Activated CD4-positive, alpha-beta T cell treated with anti-CD3 and anti-CD28 coated beads, Interleukin-2, amount 10 ng/mL, durations not matched to agents 24 days and 14 days (primary cell): ENCODE data around the gene CAMK2N1. TPM values are rescaled to one million over a fixed set of nuclear protein-coding genes. Genes with fewer than 3 reads are reported as not detected.
A peak's percentile ranks its signal among the peaks of the same experiment; 100 is the strongest.

ENCODE experiments used
- DNase-seq: peaks from one replicate; pipeline ENCODE4 v3.0.0; 2022
- H3K27ac Mint-ChIP-seq: one replicate; pipeline ENCODE4 v1.8.0; 2022; ENCODE audit warnings: mild to moderate bottlenecking, mixed read lengths
- H3K27me3 Mint-ChIP-seq: one replicate; pipeline ENCODE4 v1.8.0; 2022; ENCODE audit warnings: mixed read lengths
- H3K36me3 Mint-ChIP-seq: one replicate; pipeline ENCODE4 v1.8.0; 2022; ENCODE audit warnings: low read depth, mild to moderate bottlenecking, mixed read lengths
- H3K4me1 Mint-ChIP-seq: one replicate; pipeline ENCODE4 v1.8.0; 2021; ENCODE audit warnings: mixed read lengths
- H3K4me3 Mint-ChIP-seq: one replicate; pipeline ENCODE4 v1.8.0; 2022; ENCODE audit warnings: mild to moderate bottlenecking, moderate library complexity, mixed read lengths
- H3K9me3 Mint-ChIP-seq: one replicate; pipeline ENCODE4 v1.8.0; 2021; ENCODE audit warnings: mixed read lengths
- intact Hi-C: fragments of 100-400 bp; cut with micrococcal nuclease; formaldehyde crosslinking; loops from one replicate; pipeline ENCODE4 v1.15.1; 2023
- total RNA-seq: library from RNA; stranded (reverse); gene quantifications from 2 replicates; pipeline ENCODE4 v1.2.3, GENCODE V29; 2022

The CAMK2N1 gene
- total RNA-seq, 1 donor from 2014 or later = 1.3 TPM

- H3K36me3 Mint-ChIP-seq = no peaks in the 10 kb centered on the region
- no peaks in the 10 kb centered on the region for H3K9me3 Mint-ChIP-seq
- intact Hi-C loops = no loop called here
- peak; percentile 83 for DNase-seq
- peaks cover 7% of the 10 kb centered on the region for H3K27me3 Mint-ChIP-seq
- no peak overlapping the region for H3K27ac Mint-ChIP-seq
- peaks cover 2% of the 10 kb centered on the region for H3K4me1 Mint-ChIP-seq
- no peak overlapping the region for H3K4me3 Mint-ChIP-seq
These were observed 45.2 kb downstream of the CAMK2N1 start for GRCh38 chr1:20440785-20441200.

- Mint-ChIP-seq H3K4me3 (no peak overlapping the region), H3K4me1 (peaks cover 2% of the 10 kb centered on the region), H3K27me3 (peaks cover 10% of the 10 kb centered on the region), H3K36me3 (no peaks in the 10 kb centered on the region), H3K9me3 (no peaks in the 10 kb centered on the region), H3K27ac (no peak overlapping the region)
- no peak for DNase-seq
- intact Hi-C loops = no loop called here
These were observed 46.7 kb downstream of the CAMK2N1 start for GRCh38 chr1:20439282-20439681.

GRCh38 chr1:20437640-20438039, 48.4 kb downstream of the CAMK2N1 start:
- no peaks in the 10 kb centered on the region for H3K9me3 Mint-ChIP-seq
- intact Hi-C loops = no loop called here
- no peak overlapping the region for H3K27ac Mint-ChIP-seq
- no peak for DNase-seq
- H3K4me3 Mint-ChIP-seq = no peak overlapping the region
- H3K4me1 Mint-ChIP-seq = peaks cover 2% of the 10 kb centered on the region
- H3K27me3 Mint-ChIP-seq = peaks cover 16% of the 10 kb centered on the region
- H3K36me3 Mint-ChIP-seq = no peaks in the 10 kb centered on the region

DNA sequence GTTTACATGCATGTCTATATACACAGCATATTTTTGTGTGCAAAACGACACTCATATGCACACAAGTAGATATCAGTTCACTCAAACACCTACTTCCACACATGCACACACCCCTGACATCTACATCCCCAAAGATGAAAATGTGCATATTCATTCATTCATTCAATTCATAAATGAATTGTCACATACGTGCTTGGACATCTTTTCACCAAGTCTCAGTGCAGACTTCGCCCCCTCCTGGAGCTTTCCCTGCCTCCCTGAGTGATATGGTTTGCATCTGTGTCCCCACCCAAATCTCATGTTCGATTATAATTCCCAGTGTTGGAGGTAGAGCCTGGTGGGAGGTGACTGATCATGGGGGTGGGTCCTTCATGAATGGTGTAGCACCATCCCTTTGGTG, 53.1 kb downstream of the CAMK2N1 start:
- DNase-seq = no peak
- peaks cover 30% of the 10 kb centered on the region for H3K27me3 Mint-ChIP-seq
- H3K9me3 Mint-ChIP-seq = no peaks in the 10 kb centered on the region
- no peaks in the 10 kb centered on the region for H3K4me1 Mint-ChIP-seq
- no peak overlapping the region for H3K4me3 Mint-ChIP-seq
- H3K36me3 Mint-ChIP-seq = no peaks in the 10 kb centered on the region
- intact Hi-C loops = no loop called here
- no peak overlapping the region for H3K27ac Mint-ChIP-seq

Other genes with a start within 250 kb of the CAMK2N1 start
- gene VWA5B1, start 195.3 kb downstream of the CAMK2N1 start, total RNA-seq = not detected in 2 replicates
- 19.1 and 19.4 TPM in 2 replicates for gene MUL1, start 21.9 kb upstream of the CAMK2N1 start, total RNA-seq
- not detected in 2 replicates for gene FAM43B, start 66.4 kb upstream of the CAMK2N1 start, total RNA-seq
- not detected in 2 replicates for gene CDA, start 102.9 kb upstream of the CAMK2N1 start, total RNA-seq
- 2.0 and 2.4 TPM in 2 replicates for gene PINK1, start 147.2 kb upstream of the CAMK2N1 start, total RNA-seq
- 170 and 177 TPM in 2 replicates for gene DDOST, start 175.2 kb upstream of the CAMK2N1 start, total RNA-seq
- gene KIF17, start 231.8 kb upstream of the CAMK2N1 start, total RNA-seq = not detected in 2 replicates
- 0.23 and 0.24 TPM in 2 replicates for gene SH2D5, start 246.5 kb upstream of the CAMK2N1 start, total RNA-seq